Natural killer cell (primary cell): ENCODE results near the gene ITFG1. TPM values are rescaled to one million over a fixed set of nuclear protein-coding genes. Genes with fewer than 3 reads are reported as not detected.
A peak's percentile ranks its signal among the peaks of the same experiment; 100 is the strongest.

ENCODE experiments used
- ATAC-seq, 3 donors: fragments of 150-1000 bp in 2 of 3; fragments of 200-7000 bp in 1 of 3; cut with Tn5 transposase; 1 replicate in 1 of 3; 2 replicates in 2 of 3; pipeline ENCODE4 v1.10.0; 2021; ENCODE audit warnings: mild to moderate bottlenecking in 2 of 3, moderate library complexity in 2 of 3
- DNase-seq, 2 donors: peaks; one replicate each; pipeline versions ENCODE4 v3.0.0 to v3.0.0-alpha.2; 2013 to 2021; ENCODE audit warnings: mixed read lengths in 1 of 2
- H3K27ac ChIP-seq: one replicate; pipeline ENCODE4 v1.5.1; 2013; ENCODE audit warnings: mild to moderate bottlenecking, low read length
- H3K27me3 ChIP-seq: one replicate; pipeline ENCODE4 v1.6.1; 2013; ENCODE audit warnings: low read length; ENCODE audit not compliant: control insufficient read depth, insufficient read depth
- H3K36me3 ChIP-seq: one replicate; pipeline ENCODE4 v1.6.1; 2013; ENCODE audit warnings: low read length; ENCODE audit not compliant: control insufficient read depth, insufficient read depth
- H3K4me1 ChIP-seq: one replicate; pipeline ENCODE4 v1.6.1; 2013; ENCODE audit warnings: low read length; ENCODE audit not compliant: control insufficient read depth, insufficient read depth
- H3K4me3 ChIP-seq: one replicate; pipeline ENCODE4 v1.5.1; 2013; ENCODE audit warnings: low read length
- H3K9me3 ChIP-seq: one replicate; pipeline ENCODE4 v1.6.1; 2013; ENCODE audit warnings: low read length; ENCODE audit not compliant: control insufficient read depth, insufficient read depth
- H3K27ac Mint-ChIP-seq, 2 donors: one replicate each; pipeline ENCODE4 v1.8.0; 2022; ENCODE audit warnings: mild to moderate bottlenecking in 2 of 2, mixed read lengths in 2 of 2, moderate library complexity in 1 of 2
- H3K27me3 Mint-ChIP-seq, 2 donors: one replicate each; pipeline ENCODE4 v1.8.0; 2022; ENCODE audit warnings: low read depth in 2 of 2, mixed read lengths in 2 of 2
- H3K36me3 Mint-ChIP-seq: one replicate; pipeline ENCODE4 v1.8.0; 2022; ENCODE audit warnings: mixed read lengths
- H3K4me1 Mint-ChIP-seq, 2 donors: one replicate each; pipeline ENCODE4 v1.8.0; 2022; ENCODE audit warnings: mixed read lengths in 2 of 2
- H3K4me3 Mint-ChIP-seq: one replicate; pipeline ENCODE4 v1.8.0; 2022; ENCODE audit warnings: mild to moderate bottlenecking, moderate library complexity, mixed read lengths
- H3K9me3 Mint-ChIP-seq, 2 donors: one replicate each; pipeline ENCODE4 v1.8.0; 2022; ENCODE audit warnings: mixed read lengths in 2 of 2
- WGBS: methylation state at CpG from one replicate; pipeline ENCODE4 v1.1.7; 2013; ENCODE audit warnings: missing lambda C conversion rate; ENCODE audit not compliant: insufficient coverage; 5-methylcytosine and 5-hydroxymethylcytosine counted together
- intact Hi-C: fragments of 100-400 bp; cut with micrococcal nuclease; formaldehyde crosslinking; loops from one replicate; pipeline ENCODE4 v1.14.2; 2022
- total RNA-seq, 4 donors: library from RNA; stranded (reverse); fragments of 120-200 nt in 1 of 4; gene quantifications; one replicate each; pipeline versions ENCODE4 v1.2.3 to v1.2.4, GENCODE V29; 2013 to 2022
- TF ChIP-seq, protein P1 (sequence below): fragments of 200-600 bp; IDR thresholded peaks from one replicate; pipeline ENCODE4 v1.8.0; 2022; ENCODE audit warnings: antibody characterized with exemption

Gene ITFG1
- total RNA-seq, 3 donors from 2014 or later (not counting 1 experiment from before 2014, with no cell fraction given), result 30.4 to 44.1 (median 38.2) TPM

DNA sequence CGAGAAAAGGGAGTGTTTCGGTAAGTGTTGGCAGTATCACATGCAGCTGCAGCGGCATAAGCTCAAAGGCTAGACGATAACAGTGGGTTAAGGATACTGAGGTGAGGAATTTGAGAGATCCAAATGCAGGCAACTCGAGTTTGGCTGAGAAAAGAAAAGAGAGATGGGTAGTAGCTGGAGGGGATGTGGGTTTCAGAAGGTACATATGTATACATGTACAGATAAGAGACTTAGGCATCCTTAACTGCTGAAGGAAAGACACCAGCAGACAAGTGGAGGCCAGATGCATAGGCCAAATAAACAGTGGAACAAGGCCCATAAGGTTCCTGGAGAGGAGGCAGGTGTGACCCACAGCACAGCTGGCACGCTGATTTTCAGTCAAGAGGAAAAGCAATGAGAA, 230.6 kb downstream of the ITFG1 start:
- no peaks in the 10 kb centered on the region for H3K27me3 Mint-ChIP-seq
- no peaks in the 10 kb centered on the region for H3K27me3 ChIP-seq
- no peak overlapping the region for H3K4me3 Mint-ChIP-seq
- H3K4me1 Mint-ChIP-seq, result peaks cover 7 to 15% of the 10 kb centered on the region in 2 donors
- H3K27ac ChIP-seq, result no peak overlapping the region
- no peak for DNase-seq
- H3K36me3 Mint-ChIP-seq, result peaks cover under 1% of the 10 kb centered on the region
- H3K9me3 Mint-ChIP-seq, result no peaks in the 10 kb centered on the region
- WGBS, result 93% methylated on average over 6 of the region's 6 CpGs
- no peak overlapping the region for H3K27ac Mint-ChIP-seq
- no peaks in the 10 kb centered on the region for H3K36me3 ChIP-seq
- intact Hi-C loops, result no loop called here
- no peaks in the 10 kb centered on the region for H3K9me3 ChIP-seq
- no peak for ATAC-seq
- H3K4me1 ChIP-seq, result no peaks in the 10 kb centered on the region
- TF ChIP-seq, protein P1, sequence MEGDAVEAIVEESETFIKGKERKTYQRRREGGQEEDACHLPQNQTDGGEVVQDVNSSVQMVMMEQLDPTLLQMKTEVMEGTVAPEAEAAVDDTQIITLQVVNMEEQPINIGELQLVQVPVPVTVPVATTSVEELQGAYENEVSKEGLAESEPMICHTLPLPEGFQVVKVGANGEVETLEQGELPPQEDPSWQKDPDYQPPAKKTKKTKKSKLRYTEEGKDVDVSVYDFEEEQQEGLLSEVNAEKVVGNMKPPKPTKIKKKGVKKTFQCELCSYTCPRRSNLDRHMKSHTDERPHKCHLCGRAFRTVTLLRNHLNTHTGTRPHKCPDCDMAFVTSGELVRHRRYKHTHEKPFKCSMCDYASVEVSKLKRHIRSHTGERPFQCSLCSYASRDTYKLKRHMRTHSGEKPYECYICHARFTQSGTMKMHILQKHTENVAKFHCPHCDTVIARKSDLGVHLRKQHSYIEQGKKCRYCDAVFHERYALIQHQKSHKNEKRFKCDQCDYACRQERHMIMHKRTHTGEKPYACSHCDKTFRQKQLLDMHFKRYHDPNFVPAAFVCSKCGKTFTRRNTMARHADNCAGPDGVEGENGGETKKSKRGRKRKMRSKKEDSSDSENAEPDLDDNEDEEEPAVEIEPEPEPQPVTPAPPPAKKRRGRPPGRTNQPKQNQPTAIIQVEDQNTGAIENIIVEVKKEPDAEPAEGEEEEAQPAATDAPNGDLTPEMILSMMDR, result no peak
- no peak overlapping the region for H3K4me3 ChIP-seq

DNA sequence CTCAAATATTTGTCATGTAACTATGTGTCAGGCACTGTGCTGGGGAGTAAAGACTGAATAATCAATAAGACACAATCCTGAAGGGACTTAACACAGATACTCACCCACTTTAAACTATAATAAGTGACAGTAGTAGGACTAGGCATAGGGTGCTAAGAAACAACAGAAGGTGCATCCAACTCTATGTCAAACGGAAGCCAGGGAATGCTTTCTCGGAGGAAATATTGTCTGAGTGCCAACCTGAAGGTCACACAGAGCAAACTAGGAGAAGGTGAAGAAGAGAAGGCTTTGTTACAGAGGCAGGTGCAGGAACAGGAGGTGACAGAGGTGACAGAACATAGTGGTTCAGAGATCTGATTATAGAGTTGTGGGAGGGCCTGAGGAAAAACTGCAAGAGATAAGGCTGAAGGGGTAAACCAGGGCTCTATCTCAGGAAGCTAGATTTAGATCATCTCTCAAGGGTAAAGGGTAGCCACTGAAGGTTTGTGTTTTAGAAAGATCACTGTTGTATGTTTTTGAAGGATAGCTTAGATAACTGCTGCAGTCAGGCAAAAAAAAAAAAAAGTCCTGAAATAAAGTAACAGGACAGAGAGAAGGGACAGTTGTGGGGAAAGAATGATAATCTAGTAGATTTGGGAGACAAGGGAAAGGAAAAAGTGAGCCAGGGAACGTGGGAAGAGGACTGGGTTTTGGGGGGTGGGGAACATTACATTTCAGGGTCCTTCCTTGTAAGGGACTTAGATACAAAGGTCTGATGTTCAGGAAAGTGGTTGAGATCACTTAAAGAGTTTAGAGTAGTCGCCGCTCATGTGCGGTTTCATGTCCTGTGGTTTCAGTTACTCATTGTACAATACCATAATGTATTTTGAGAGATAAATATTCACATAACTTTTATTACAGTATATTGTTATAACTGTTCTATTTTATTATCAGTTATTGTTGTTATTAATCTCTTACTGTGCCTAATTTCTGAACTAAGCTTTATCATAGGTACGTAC, 231.5 kb downstream of the ITFG1 start:
- Histone ChIP-seq H3K4me3 (no peak overlapping the region), H3K4me1 (no peaks in the 10 kb centered on the region), H3K9me3 (no peaks in the 10 kb centered on the region), H3K36me3 (no peaks in the 10 kb centered on the region), H3K27ac (no peak overlapping the region), H3K27me3 (no peaks in the 10 kb centered on the region)
- H3K27ac Mint-ChIP-seq, result peak overlapping the region in 1 of 2 donors; percentile 16
- WGBS, result 86% methylated on average over 4 of the region's 7 CpGs
- DNase-seq (no peak), ATAC-seq (no peak)
- H3K9me3 Mint-ChIP-seq, result peaks cover 0 to under 1% of the 10 kb centered on the region in 2 donors
- intact Hi-C loops, result no loop called here
- TF ChIP-seq, protein P1, result no peak
- peaks cover 7 to 15% of the 10 kb centered on the region in 2 donors for H3K4me1 Mint-ChIP-seq
- H3K36me3 Mint-ChIP-seq, result peaks cover 10% of the 10 kb centered on the region
- no peak overlapping the region for H3K4me3 Mint-ChIP-seq
- H3K27me3 Mint-ChIP-seq, result no peaks in the 10 kb centered on the region

DNA sequence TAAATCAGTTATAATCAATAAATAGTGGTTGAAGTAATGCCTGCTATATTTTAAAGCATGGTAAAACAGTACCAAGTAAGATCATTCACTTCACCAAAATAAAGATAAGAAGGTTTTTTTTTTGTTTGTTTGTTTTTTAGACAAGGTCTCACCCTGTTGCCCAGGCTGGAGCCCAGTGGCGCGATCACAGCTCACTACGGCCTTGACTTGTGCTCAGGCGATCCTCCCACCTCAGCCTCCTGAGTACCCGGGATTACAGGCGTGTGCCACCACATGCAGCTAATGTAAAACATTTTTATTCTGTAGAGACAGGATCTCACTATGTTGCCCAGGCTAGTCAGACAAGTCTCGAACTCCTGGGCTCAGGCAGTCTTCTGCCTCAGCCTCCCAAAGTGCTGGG, 232.6 kb downstream of the ITFG1 start:
- Mint-ChIP-seq H3K4me3 (no peak overlapping the region), H3K27ac (no peak overlapping the region), H3K27me3 (no peaks in the 10 kb centered on the region), H3K4me1 (peaks cover 7 to 15% of the 10 kb centered on the region in 2 donors), H3K9me3 (peaks cover 0 to 2% of the 10 kb centered on the region in 2 donors), H3K36me3 (peaks cover 13% of the 10 kb centered on the region)
- intact Hi-C loops, result no loop called here
- 96% methylated on average over 7 of the region's 7 CpGs for WGBS
- H3K27me3 ChIP-seq, result no peaks in the 10 kb centered on the region
- H3K4me1 ChIP-seq, result no peaks in the 10 kb centered on the region
- no peaks in the 10 kb centered on the region for H3K9me3 ChIP-seq
- no peak overlapping the region for H3K4me3 ChIP-seq
- TF ChIP-seq, protein P1, result no peak
- ATAC-seq (no peak), DNase-seq (no peak)
- H3K36me3 ChIP-seq, result no peaks in the 10 kb centered on the region
- no peak overlapping the region for H3K27ac ChIP-seq
